Measurements from ENCODE around the gene RUNX2.
A peak's percentile ranks its signal among the peaks of the same experiment; 100 is the strongest.
"Not testable (repeated sequence)": the region's sequence is repeated elsewhere in the genome, so short reads cannot be mapped to it uniquely, and the experiment has no call there.

Gene RUNX2

GRCh38 chr6:45655745-45656476 is 327.8 kb downstream of the RUNX2 start:
- DNase-seq: no peak

GRCh38 chr6:45657226-45657625 is 329.1 kb downstream of the RUNX2 start:
- no peak for DNase-seq

- no peak for DNase-seq
These were observed 330.3 kb downstream of the RUNX2 start for GRCh38 chr6:45658400-45658799.

GRCh38 chr6:45658958-45659357 is 330.8 kb downstream of the RUNX2 start:
- no peak for DNase-seq

- DNase-seq: no peak
These were observed 333.5 kb downstream of the RUNX2 start for GRCh38 chr6:45661661-45662060.

GRCh38 chr6:45663251-45664221 is 335.4 kb downstream of the RUNX2 start:
- DNase-seq: peak; percentile 66

GRCh38 chr6:45664707-45665106 is 336.6 kb downstream of the RUNX2 start:
- no peak for DNase-seq

GRCh38 chr6:45665859-45666258 is 337.7 kb downstream of the RUNX2 start:
- peak; percentile 51 for DNase-seq

- DNase-seq: peak; percentile 65
These were observed 338.7 kb downstream of the RUNX2 start for GRCh38 chr6:45666846-45667245.

GRCh38 chr6:45667300-45667699 is 339.2 kb downstream of the RUNX2 start:
- DNase-seq: no peak

- no peak for DNase-seq
These were observed 339.6 kb downstream of the RUNX2 start for GRCh38 chr6:45667766-45668165.

- no peak for DNase-seq
These were observed 340.6 kb downstream of the RUNX2 start for GRCh38 chr6:45668705-45669104.

- DNase-seq: not testable (repeated sequence)
These were observed 345.0 kb downstream of the RUNX2 start for GRCh38 chr6:45673167-45673566.

GRCh38 chr6:45675166-45675565 is 347.0 kb downstream of the RUNX2 start:
- not testable (repeated sequence) for DNase-seq

- DNase-seq: no peak
These were observed 347.5 kb downstream of the RUNX2 start for GRCh38 chr6:45675634-45676033.

- no peak for DNase-seq
These were observed 348.2 kb downstream of the RUNX2 start for GRCh38 chr6:45676380-45676779.

GRCh38 chr6:45677381-45678284 is 349.5 kb downstream of the RUNX2 start:
- DNase-seq: peak; percentile 90

GRCh38 chr6:45678285-45678607 is 350.1 kb downstream of the RUNX2 start:
- no peak for DNase-seq

GRCh38 chr6:45679163-45679562 is 351.0 kb downstream of the RUNX2 start:
- DNase-seq: no peak

GRCh38 chr6:45679631-45680030 is 351.5 kb downstream of the RUNX2 start:
- no peak for DNase-seq

- DNase-seq: no peak
These were observed 353.9 kb downstream of the RUNX2 start for GRCh38 chr6:45681860-45682511.

GRCh38 chr6:45684476-45684875 is 356.3 kb downstream of the RUNX2 start:
- DNase-seq: no peak
